HG02885 (cell line): ENCODE data around the gene EVX2.

Experiments
- ATAC-seq: cut with Tn5 transposase; IDR thresholded peaks from one replicate; pipeline ENCODE4 v1.9.1; 2021; ENCODE audit warnings: mild to moderate bottlenecking; ENCODE audit not compliant: unreplicated experiment, poor library complexity

The EVX2 gene

DNA sequence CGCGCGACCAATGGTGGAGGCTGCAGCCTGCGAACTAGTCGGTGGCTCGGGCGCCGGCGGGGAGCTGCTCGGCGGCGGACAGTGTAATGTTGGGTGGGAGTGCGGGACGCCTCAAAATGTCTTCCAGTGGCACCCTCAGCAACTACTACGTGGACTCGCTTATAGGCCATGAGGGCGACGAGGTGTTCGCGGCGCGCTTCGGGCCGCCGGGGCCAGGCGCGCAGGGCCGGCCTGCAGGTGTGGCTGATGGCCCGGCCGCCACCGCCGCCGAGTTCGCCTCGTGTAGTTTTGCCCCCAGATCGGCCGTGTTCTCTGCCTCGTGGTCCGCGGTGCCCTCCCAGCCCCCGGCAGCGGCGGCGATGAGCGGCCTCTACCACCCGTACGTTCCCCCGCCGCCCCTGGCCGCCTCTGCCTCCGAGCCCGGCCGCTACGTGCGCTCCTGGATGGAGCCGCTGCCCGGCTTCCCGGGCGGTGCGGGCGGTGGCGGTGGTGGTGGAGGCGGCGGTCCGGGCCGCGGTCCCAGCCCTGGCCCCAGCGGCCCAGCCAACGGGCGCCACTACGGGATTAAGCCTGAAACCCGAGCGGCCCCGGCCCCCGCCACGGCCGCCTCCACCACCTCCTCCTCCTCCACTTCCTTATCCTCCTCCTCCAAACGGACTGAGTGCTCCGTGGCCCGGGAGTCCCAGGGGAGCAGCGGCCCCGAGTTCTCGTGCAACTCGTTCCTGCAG lies 39.1 kb upstream of the EVX2 start, which contains the start of gene HOXD9:
HOXD9 (plus strand) TSS at position 37 of the 728 bp plus-strand sequence; CDS start at position 87, 50 bp downstream.
- no peak for ATAC-seq

DNA sequence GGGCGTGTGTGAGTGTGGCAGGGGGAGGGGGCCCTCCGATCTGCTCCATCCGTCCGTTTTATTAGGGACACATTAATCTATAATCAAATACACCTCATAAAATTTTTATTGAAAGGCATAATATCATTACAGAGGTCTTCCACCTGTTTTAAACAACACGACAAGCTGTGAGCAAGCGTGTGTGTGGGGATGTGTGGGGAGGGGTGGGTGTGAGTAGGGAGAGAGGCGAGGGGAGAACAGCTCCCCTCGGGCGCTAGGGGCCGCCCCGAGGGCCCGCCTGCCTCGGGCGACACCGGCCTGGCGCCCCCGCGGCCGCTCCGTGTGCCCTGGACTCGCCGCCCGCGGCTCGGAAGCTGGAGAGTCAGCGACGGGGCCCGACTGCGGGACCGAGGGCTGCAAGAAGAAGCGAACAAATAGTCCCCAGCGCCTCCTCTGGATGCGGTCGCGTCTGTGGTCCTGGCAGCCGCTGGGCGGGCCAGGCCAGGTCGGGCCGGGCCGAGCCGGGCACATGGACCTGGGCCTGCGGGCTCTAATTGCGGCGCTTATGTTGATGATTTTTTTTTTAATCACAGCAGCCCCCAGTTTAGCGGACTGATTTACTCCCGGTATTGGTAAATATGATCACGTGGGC lies 38.4 kb upstream of the EVX2 start:
- no peak for ATAC-seq

DNA sequence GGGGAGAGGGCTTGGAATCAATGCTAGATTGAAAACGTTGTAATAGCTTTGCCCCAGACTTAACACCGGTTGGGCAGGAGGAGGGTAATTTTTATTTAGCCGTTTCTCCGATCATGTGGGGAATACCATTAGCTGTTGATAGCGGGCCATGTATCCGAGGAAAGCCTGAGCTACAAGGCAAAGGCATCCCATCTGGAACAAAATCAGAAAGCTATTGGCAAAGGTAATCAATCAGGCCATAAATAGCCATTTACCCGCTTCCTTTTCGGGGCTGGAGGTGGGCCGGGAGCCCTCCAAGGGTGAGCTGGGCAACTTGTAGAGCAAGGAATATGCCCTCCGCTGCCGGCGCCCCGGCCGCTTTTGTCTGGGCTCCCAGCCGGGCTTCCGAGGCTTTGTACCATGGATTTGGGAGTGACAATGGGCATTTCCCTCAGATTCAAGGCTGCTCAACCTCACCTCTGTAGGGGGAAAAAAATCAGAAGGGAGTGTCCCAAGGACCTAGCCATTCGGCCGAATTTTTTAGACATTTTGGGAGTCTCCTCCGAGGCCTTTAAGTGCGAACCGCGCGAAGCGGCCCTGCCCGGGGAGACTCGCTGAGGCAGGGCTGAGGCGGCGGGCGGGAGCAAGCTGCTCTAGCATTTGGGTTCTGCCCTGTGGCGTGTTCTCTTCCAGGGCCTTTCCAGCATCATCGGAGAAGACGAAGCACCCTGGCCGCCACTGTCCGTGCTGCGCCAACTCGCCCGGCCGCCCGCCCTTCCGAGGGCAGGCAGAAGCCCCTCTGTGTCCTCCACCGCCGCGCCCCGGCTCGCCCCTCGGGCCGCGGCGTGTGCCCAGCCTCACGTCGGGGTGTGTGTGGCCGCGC lies 37.7 kb upstream of the EVX2 start:
- no peak for ATAC-seq

DNA sequence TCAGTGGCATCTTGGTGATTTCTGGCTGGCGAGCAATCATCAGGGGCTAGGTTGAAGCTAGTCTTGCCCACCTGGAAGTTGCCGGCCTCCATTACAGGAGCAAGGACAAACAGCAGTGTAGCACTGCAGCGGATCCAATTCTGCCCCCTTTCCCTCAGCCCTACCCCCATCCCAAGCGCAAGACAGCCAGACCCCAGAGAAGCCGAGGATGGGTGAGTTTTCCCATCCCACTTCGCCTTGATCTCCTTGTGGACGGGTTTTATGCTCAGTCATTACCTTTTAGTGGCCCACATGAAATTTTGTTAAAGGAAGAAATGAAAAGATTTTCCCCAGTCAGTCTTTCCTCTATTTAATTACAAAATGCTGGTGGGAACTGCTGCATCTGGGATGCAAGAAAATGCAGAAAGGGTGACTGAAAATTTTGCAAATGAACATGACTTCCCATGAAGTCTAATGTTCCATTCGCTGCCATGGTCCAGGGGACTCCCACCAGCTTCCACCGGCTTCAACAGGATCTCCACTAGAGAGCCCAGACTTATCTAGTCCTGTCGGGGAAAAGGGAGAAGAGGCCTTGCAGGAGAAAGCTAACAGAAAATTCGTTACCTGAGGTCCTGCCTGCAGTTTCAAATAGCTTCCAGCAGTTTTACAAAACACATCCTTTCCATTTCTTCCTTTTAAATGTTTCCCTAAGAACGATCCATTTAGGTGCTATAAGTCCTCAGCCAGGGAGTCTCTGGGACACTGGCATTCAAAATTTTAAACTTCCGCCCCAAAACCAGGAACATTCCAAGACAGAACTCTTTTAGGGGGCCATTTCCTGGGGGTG lies 36.8 kb upstream of the EVX2 start:
- no peak for ATAC-seq

DNA sequence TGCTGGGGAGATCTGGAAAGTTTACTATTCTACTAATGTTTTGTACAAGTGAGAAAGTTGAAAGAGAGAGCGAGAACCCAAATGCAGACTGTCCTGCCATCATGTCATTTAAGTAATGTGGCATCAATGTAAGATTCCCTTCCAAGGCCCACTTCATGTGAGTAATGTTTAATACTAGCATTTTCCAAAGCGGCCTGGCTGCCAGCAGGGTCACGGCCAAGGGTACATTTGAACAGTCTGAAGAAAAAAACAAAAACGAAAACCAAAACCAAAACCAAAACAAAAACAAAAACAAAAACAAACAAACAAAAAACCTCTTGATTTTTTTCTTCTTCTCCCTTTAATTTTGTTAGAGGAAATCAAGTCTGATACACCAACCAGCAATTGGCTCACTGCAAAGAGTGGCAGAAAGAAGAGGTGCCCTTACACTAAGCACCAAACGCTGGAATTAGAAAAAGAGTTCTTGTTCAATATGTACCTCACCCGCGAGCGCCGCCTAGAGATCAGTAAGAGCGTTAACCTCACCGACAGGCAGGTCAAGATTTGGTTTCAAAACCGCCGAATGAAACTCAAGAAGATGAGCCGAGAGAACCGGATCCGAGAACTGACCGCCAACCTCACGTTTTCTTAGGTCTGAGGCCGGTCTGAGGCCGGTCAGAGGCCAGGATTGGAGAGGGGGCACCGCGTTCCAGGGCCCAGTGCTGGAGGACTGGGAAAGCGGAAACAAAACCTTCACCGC lies 35.0 kb upstream of the EVX2 start:
- ATAC-seq: no peak

DNA sequence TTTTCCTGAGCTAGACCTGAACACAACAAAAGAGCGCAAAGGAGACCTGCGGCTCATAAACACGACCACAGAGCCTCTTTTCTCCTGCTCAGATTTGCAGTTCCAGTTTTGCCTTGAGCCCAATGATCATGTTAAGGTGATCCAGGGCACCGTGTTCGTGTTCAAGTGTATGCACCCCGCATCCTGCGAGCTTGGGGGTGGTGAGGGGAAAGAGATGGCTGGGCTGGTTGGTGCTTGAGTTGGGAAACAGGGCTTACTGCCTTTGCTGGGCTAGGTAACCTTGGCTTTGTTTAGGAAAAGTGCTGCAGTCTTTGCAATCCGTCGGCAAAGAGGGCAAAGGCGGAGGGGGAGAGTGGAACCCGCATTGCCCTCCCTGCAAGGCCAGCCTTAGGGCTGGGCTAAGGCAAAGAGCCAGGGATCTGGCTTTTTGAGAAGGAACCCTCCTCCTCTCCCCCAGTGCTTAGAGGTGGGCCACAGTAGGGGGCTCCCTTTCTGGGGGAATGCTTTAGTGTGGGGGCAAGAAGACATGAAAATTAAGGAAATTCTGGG lies 34.1 kb upstream of the EVX2 start:
- ATAC-seq: no peak

DNA sequence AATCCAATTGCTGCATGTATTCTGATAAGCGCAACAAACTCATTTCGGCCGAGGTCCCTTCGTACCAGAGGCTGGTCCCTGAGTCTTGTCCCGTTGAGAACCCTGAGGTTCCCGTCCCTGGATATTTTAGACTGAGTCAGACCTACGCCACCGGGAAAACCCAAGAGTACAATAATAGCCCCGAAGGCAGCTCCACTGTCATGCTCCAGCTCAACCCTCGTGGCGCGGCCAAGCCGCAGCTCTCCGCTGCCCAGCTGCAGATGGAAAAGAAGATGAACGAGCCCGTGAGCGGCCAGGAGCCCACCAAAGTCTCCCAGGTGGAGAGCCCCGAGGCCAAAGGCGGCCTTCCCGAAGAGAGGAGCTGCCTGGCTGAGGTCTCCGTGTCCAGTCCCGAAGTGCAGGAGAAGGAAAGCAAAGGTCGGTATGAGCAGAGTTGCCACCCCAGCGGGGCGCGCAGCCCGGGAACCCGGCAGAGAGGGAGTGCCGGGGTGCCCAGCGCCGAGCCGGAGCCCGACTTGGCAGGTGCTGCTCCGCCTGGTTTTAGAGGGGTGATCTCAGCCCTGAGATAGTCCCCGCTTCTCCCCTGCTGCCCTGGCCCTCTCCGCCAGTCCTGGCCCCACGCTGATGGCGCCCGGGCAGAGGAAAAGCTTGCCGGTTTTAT lies 33.5 kb upstream of the EVX2 start:
- ATAC-seq: no peak

DNA sequence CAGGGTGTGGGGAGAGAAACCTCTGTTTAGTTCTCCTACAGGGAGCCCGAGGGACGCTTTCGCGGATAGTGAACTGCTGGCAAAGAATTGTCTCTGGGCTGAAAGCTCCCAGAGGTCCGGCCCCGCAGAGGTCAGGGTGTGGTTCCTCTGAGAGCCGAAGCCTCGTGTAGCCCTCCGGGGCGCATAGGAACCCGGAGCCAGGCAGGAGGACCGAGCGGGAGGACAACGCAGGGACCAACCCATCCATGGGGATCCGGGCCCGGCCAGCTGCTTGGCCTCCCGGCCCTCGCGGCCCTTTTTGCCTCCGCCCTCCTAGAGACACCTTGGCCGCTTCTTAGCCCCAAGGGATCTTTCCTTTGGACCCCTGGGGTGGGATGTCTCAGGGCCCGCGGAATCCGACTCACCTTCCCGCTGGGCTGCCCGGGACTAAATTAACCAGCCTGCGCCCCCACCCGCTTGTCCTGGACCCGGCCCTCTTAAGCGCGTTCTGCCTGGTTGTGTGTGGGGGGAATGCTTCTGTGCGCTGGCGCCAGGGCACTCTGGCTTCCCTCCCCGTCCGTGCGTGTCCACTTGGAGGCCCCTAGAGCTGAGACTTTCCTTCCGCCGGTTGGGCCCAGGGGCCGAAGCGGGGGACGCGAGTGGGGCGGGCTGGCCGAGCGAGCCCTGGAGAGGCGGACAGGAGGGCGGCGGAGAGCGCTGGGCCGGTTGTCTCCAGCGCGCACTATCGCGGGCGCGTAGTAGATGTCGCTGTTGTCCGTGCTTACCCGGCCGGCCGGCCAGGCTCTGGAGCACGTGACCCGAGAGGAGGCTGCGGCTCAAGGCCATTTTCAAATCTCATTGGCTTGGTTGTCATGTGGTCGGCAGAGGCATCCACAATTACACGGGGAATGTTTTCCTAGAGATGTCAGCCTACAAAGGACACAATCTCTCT lies 32.4 kb upstream of the EVX2 start, which contains the start of gene HOXD10:
HOXD10 (plus strand) TSS at position 896 of the 931 bp plus-strand sequence. CDS start 56 bp downstream, outside the sequence.
- no peak for ATAC-seq

- ATAC-seq: no peak
These were observed 31.3 kb upstream of the EVX2 start for GRCh38 chr2:176114930-176115625.

GRCh38 chr2:176114120-176114929 lies 30.6 kb upstream of the EVX2 start:
- no peak for ATAC-seq

- ATAC-seq: no peak
These were observed 28.9 kb upstream of the EVX2 start for GRCh38 chr2:176112375-176113302.

DNA sequence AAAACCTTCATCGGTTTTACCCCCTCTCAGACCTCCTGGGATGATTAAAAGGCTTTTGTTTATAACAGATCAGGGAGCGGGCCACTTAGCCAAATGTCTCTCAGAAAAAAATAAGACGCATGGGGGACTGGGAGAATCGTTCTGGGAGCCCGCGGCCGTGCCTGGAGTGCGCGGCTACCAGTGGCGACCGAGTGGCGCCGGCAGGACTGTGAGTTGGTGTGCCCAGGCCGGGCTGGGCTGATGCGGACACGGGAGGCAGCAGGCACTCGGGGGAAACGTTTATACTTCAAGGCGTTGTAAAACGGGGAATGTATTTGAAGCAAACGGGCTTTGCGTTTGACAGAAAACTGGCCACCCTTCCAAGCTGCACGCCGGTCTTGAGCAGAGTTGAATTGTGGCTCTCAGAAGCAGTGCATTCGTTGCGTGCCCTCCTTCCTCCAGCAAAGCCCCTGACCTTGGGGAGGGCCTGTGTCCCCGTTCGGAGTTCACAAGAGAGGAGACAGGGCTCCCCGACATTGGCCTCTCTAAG lies 28.1 kb upstream of the EVX2 start:
- no peak for ATAC-seq

- no peak for ATAC-seq
These were observed 27.5 kb upstream of the EVX2 start for GRCh38 chr2:176111309-176111663.

GRCh38 chr2:176110415-176111308 lies 26.9 kb upstream of the EVX2 start:
- ATAC-seq: no peak
